CD4-positive, alpha-beta T cell treated with Interleukin-17A for 4 hours (primary cell): ENCODE data around the gene POU4F2.
"Not testable (repeated sequence)": the region's sequence is repeated elsewhere in the genome, so short reads cannot be mapped to it uniquely, and the experiment has no call there.

Source experiments
- DNase-seq: peaks from one replicate; pipeline ENCODE4 v3.0.0-alpha.2; 2020; ENCODE audit warnings: mixed read lengths

Gene POU4F2

DNA sequence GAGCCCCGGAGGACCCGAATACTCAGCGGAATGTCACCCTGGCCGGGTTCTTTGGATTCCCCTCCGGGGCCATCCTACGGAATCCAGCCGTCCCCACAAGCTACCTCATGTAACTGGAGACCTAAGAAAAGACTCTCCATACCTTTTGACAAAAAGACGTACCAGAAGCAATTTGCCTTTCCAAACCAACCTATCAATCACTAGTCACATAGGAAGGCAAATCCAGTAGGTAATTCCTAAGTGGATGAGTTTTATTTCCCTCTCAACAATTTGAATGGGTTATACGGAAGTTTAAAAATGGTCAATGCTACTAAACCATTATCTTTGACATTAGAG lies 16.8 kb downstream of the POU4F2 start:
- no peak for DNase-seq

- no peak for DNase-seq
Observed at GRCh38 chr4:146661367-146661766, 22.7 kb downstream of the POU4F2 start.

GRCh38 chr4:146663968-146664311 lies 25.2 kb downstream of the POU4F2 start:
- not testable (repeated sequence) for DNase-seq

- no peak for DNase-seq
Observed at GRCh38 chr4:146674829-146675570, 36.3 kb downstream of the POU4F2 start.
